Lower leg skin (tissue), 4 donors: ENCODE results near the gene LRRC49. TPM values are rescaled to one million over a fixed set of nuclear protein-coding genes. Genes with fewer than 3 reads are reported as not detected.

Experiments
- DNase-seq, 2 donors: peaks; one replicate each; pipeline ENCODE4 v3.0.0-alpha.2; 2019; ENCODE audit warnings: low spot score in 2 of 2
- H3K4me3 ChIP-seq: fragments of 200-600 bp; sonication (generic); 2 replicates; pipeline ENCODE4 v1.5.1; 2017; ENCODE audit warnings: mild to moderate bottlenecking, low read depth; ENCODE audit not compliant: poor library complexity, severe bottlenecking
- CTCF ChIP-seq, 3 donors: fragments of 450-650 bp; IDR thresholded peaks; one replicate each; pipeline ENCODE4 v1.5.1; 2016; ENCODE audit warnings: antibody characterized with exemption in 3 of 3, mild to moderate bottlenecking in 3 of 3, moderate library complexity in 2 of 3
- POLR2A ChIP-seq, 2 donors: fragments of 450-650 bp; IDR thresholded peaks; one replicate each; pipeline ENCODE4 v1.6.1; 2016 to 2017; ENCODE audit warnings: antibody characterized with exemption in 2 of 2, mild to moderate bottlenecking in 1 of 2, moderate library complexity in 1 of 2
- WGBS, 2 donors: methylation state at CpG; one replicate each; pipeline ENCODE4 v1.1.5; 2018; 5-methylcytosine and 5-hydroxymethylcytosine counted together
- intact Hi-C: fragments of 100-400 bp; cut with DNase I; formaldehyde crosslinking; loops from one replicate; pipeline ENCODE4 v1.15.0; 2023; ENCODE audit warnings: low total_unique reads
- total RNA-seq, 4 donors: library from RNA; depleted of rRNA; stranded (reverse); fragments of >200 nt; gene quantifications; one replicate each; pipeline ENCODE4 v1.1.0, GENCODE V29; 2016

Gene LRRC49
- total RNA-seq, 4 donors from 2014 or later = 1.9 to 6.1 (median 5.3) TPM

GRCh38 chr15:70873232-70874054 lies 19.2 kb upstream of the LRRC49 start:
- intact Hi-C loops = no loop called here
- 86 to 88% methylated on average over 2 of the region's 2 CpGs for WGBS, 2 donors
- DNase-seq = no peak
- no peak overlapping the region for H3K4me3 ChIP-seq
- no peak for TF ChIP-seq POLR2A (IDR thresholded peaks at IDR 0.05)
- TF ChIP-seq CTCF (IDR thresholded peaks at IDR 0.05) = no peak

GRCh38 chr15:70875001-70875782 lies 17.4 kb upstream of the LRRC49 start:
- intact Hi-C loops = no loop called here
- TF ChIP-seq POLR2A (IDR thresholded peaks at IDR 0.05) (no peak), CTCF (IDR thresholded peaks at IDR 0.05) (no peak)
- 78 to 81% methylated on average over 7 of the region's 7 CpGs for WGBS, 2 donors
- DNase-seq = no peak
- no peak overlapping the region for H3K4me3 ChIP-seq

- intact Hi-C loops = no loop called here
- WGBS, 2 donors = 65 to 79% methylated on average over 3 of the region's 3 CpGs
- TF ChIP-seq POLR2A (IDR thresholded peaks at IDR 0.05) (no peak), CTCF (IDR thresholded peaks at IDR 0.05) (no peak)
- DNase-seq = no peak
- H3K4me3 ChIP-seq = no peak overlapping the region
Measured at GRCh38 chr15:70876011-70876410, 16.6 kb upstream of the LRRC49 start.

GRCh38 chr15:70876683-70877082 lies 15.9 kb upstream of the LRRC49 start:
- DNase-seq = no peak
- H3K4me3 ChIP-seq = no peak overlapping the region
- TF ChIP-seq POLR2A (IDR thresholded peaks at IDR 0.05) (no peak), CTCF (IDR thresholded peaks at IDR 0.05) (no peak)
- 79 to 81% methylated on average over 2 of the region's 2 CpGs for WGBS, 2 donors
- intact Hi-C loops = no loop called here

GRCh38 chr15:70879401-70879800 lies 13.2 kb upstream of the LRRC49 start:
- intact Hi-C loops = no loop called here

More at GRCh38 chr15:70879401-70879800, 13.2 kb upstream of the LRRC49 start:
- no peak for DNase-seq
- TF ChIP-seq CTCF (IDR thresholded peaks at IDR 0.05) (no peak), POLR2A (IDR thresholded peaks at IDR 0.05) (no peak)
- 73 to 86% methylated on average over 2 of the region's 2 CpGs for WGBS, 2 donors
- H3K4me3 ChIP-seq = no peak overlapping the region
